GM23338 (cell line): ENCODE results near the gene VTA1.
"Not testable (repeated sequence)": the region's sequence is repeated elsewhere in the genome, so short reads cannot be mapped to it uniquely, and the experiment has no call there.

Experiments
- CREB1 ChIP-seq: fragments of 250-450 bp; sonication (Bioruptor Pico); IDR thresholded peaks from 2 replicates; pipeline ENCODE4 v1.5.0; 2020; ENCODE audit warnings: low read depth, mild to moderate bottlenecking, moderate library complexity
- EZH2 ChIP-seq: fragments of 200-600 bp; sonication (generic); IDR thresholded peaks from one replicate; pipeline ENCODE4 v1.8.0; 2017; ENCODE audit warnings: antibody characterized with exemption, mild to moderate bottlenecking, low read depth; ENCODE audit not compliant: unreplicated experiment
- EZH2phosphoT487 ChIP-seq: fragments of 200-600 bp; sonication (generic); IDR thresholded peaks from one replicate; pipeline ENCODE4 v1.8.1; 2018; ENCODE audit warnings: antibody characterized with exemption; ENCODE audit not compliant: unreplicated experiment
- POLR2AphosphoS5 ChIP-seq: IDR thresholded peaks from 2 replicates; pipeline ENCODE4 v1.6.1; 2016; ENCODE audit warnings: antibody characterized with exemption, low read depth
- STAT1 ChIP-seq: IDR thresholded peaks from one replicate; pipeline ENCODE4 v1.6.1; 2016; ENCODE audit warnings: antibody characterized with exemption; ENCODE audit not compliant: unreplicated experiment
- TF ChIP-seq, protein P1 (sequence below), 2 experiments: fragments of 200-600 bp in 1 of 2; sonication (generic) in 1 of 2; conservative IDR thresholded peaks; 2 replicates each; pipeline versions ENCODE4 v1.5.1 to v1.6.1; 2016 to 2017; ENCODE audit warnings: antibody characterized with exemption in 2 of 2, low read depth in 2 of 2, mild to moderate bottlenecking in 2 of 2, moderate library complexity in 1 of 2

DNA sequence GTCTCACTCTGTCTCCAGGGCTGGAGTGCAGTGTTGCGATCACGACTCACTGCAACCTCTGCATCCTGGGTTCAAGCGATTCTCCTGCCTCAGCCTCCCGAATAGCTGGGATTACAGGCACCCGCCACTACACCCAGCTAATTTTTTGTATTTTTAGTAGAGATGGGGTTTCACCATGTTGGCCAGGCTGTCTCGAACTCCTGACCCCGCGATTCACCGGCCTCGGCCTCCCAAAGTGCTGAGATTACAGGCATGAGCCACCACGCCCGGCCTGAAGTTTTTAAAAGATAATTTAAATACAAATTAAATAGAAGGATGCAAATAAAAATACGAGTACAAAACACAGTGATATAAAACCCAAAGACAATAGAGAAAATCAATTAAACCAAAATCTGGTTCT is 5.5 kb upstream of the VTA1 start:
- TF ChIP-seq, protein P1, sequence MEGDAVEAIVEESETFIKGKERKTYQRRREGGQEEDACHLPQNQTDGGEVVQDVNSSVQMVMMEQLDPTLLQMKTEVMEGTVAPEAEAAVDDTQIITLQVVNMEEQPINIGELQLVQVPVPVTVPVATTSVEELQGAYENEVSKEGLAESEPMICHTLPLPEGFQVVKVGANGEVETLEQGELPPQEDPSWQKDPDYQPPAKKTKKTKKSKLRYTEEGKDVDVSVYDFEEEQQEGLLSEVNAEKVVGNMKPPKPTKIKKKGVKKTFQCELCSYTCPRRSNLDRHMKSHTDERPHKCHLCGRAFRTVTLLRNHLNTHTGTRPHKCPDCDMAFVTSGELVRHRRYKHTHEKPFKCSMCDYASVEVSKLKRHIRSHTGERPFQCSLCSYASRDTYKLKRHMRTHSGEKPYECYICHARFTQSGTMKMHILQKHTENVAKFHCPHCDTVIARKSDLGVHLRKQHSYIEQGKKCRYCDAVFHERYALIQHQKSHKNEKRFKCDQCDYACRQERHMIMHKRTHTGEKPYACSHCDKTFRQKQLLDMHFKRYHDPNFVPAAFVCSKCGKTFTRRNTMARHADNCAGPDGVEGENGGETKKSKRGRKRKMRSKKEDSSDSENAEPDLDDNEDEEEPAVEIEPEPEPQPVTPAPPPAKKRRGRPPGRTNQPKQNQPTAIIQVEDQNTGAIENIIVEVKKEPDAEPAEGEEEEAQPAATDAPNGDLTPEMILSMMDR (conservative IDR thresholded peaks at IDR 0.05; ENCODE audit: low read depth in 2 of 2), result not testable (repeated sequence)
- not testable (repeated sequence) for TF ChIP-seq CREB1 (CRISPR knock-in tag); EZH2; POLR2AphosphoS5; EZH2phosphoT487; STAT1
